B cell (primary cell): ENCODE measurements around the gene MMP15. TPM values are rescaled to one million over a fixed set of nuclear protein-coding genes. Genes with fewer than 3 reads are reported as not detected.

ENCODE experiments used
- ATAC-seq: fragments of 200-7000 bp; cut with Tn5 transposase; one replicate; pipeline ENCODE4 v1.10.0; 2021; ENCODE audit warnings: low read depth, mild to moderate bottlenecking, moderate number of reproducible peaks, moderate library complexity
- CTCF ChIA-PET: fragments of 350-600 bp; sonication (Branson Sonifier 250); formaldehyde crosslinking; loops from one replicate; lab custom pipeline; 2021; ENCODE audit warnings: antibody characterized with exemption, inconsistent platforms; lab: Charles Lee
- POLR2A ChIA-PET: fragments of 350-600 bp; sonication (Branson Sonifier 250); formaldehyde crosslinking; loops from one replicate; lab custom pipeline; 2021; ENCODE audit warnings: antibody characterized with exemption; lab: Charles Lee
- DNase-seq: peaks from one replicate; pipeline ENCODE4 v3.0.0; 2013
- H2AFZ ChIP-seq: 2 replicates; pipeline ENCODE4 v1.6.1; 2012; ENCODE audit warnings: mild to moderate bottlenecking, low read depth, low read length; ENCODE audit not compliant: insufficient read depth, poor library complexity, severe bottlenecking
- H3K27ac ChIP-seq, 2 donors: 1 replicate in 1 of 2; 2 replicates in 1 of 2; pipeline ENCODE4 v1.5.1; 2012 to 2013; ENCODE audit warnings: low read length in 2 of 2, mild to moderate bottlenecking in 2 of 2, moderate library complexity in 1 of 2
- H3K27me3 ChIP-seq, 4 experiments: fragments of 200-600 bp in 1 of 4; sonication (generic) in 1 of 4; replicated peaks in 1 of 4; 1 replicate in 2 of 4; 2 replicates in 2 of 4; pipeline versions ENCODE4 v1.6.1 to v1.7.0; 2013 to 2016; ENCODE audit warnings: low read length in 3 of 4, mild to moderate bottlenecking in 2 of 4, mixed read lengths in 1 of 4, moderate library complexity in 1 of 4; ENCODE audit not compliant: insufficient read depth in 4 of 4, control insufficient read depth in 3 of 4; ENCODE audit errors: control extremely low read depth in 1 of 4
- H3K36me3 ChIP-seq, 2 experiments: replicated peaks in 1 of 2; 1 replicate in 1 of 2; 2 replicates in 1 of 2; pipeline versions ENCODE4 v1.6.1 to v1.7.1; 2013; ENCODE audit warnings: low read length in 1 of 2; ENCODE audit not compliant: insufficient read depth in 2 of 2, control insufficient read depth in 1 of 2; ENCODE audit errors: control extremely low read depth in 1 of 2, extremely low read depth in 1 of 2
- H3K4me1 ChIP-seq, 2 donors: fragments of 200-600 bp in 1 of 2; sonication (generic) in 1 of 2; 1 replicate in 1 of 2; 2 replicates in 1 of 2; pipeline versions ENCODE4 v1.5.1 to v1.6.1; 2013 to 2017; ENCODE audit warnings: low read length in 2 of 2; ENCODE audit not compliant: control insufficient read depth in 2 of 2, insufficient read depth in 2 of 2
- H3K4me2 ChIP-seq: replicated peaks from 2 replicates; pipeline ENCODE3; 2012; ENCODE audit warnings: mild to moderate bottlenecking, low read depth, low read length; ENCODE audit not compliant: poor library complexity, severe bottlenecking
- H3K4me3 ChIP-seq, 5 experiments: fragments of 200-600 bp in 1 of 5; sonication (generic) in 1 of 5; 1 replicate in 3 of 5; 2 replicates in 2 of 5; pipeline versions ENCODE4 v1.5.1 to v1.7.0; 2011 to 2016; ENCODE audit warnings: low read length in 4 of 5, mild to moderate bottlenecking in 4 of 5, low read depth in 2 of 5, control low read depth in 1 of 5, moderate library complexity in 1 of 5; ENCODE audit not compliant: insufficient read depth in 1 of 5; ENCODE audit errors: control extremely low read depth in 1 of 5, extremely low read depth in 1 of 5
- H3K79me2 ChIP-seq: fragments of 200-600 bp; sonication (generic); one replicate; pipeline ENCODE4 v1.6.0; 2016; ENCODE audit warnings: low read length; ENCODE audit not compliant: control insufficient read depth, insufficient read depth
- H3K9ac ChIP-seq: fragments of 200-600 bp; sonication (generic); 2 replicates; pipeline ENCODE4 v1.6.1; 2017; ENCODE audit warnings: mild to moderate bottlenecking, low read length, moderate library complexity
- H3K9me3 ChIP-seq, 3 donors: one replicate each; pipeline versions ENCODE4 v1.6.1 to v1.7.1; 2013; ENCODE audit warnings: low read length in 2 of 3; ENCODE audit not compliant: control insufficient read depth in 2 of 3, insufficient read depth in 1 of 3; ENCODE audit errors: control extremely low read depth in 1 of 3
- H4K20me1 ChIP-seq: 2 replicates; pipeline ENCODE4 v1.6.0; 2012; ENCODE audit warnings: mild to moderate bottlenecking, low read length; ENCODE audit not compliant: insufficient read depth, control insufficient read depth, poor library complexity, severe bottlenecking
- H3K27ac Mint-ChIP-seq: one replicate; pipeline ENCODE4 v1.8.0; 2021; ENCODE audit warnings: mixed read lengths
- H3K27me3 Mint-ChIP-seq: one replicate; pipeline ENCODE4 v1.8.0; 2021; ENCODE audit warnings: mixed read lengths
- H3K4me1 Mint-ChIP-seq: one replicate; pipeline ENCODE4 v1.8.0; 2021; ENCODE audit warnings: mixed read lengths
- H3K4me3 Mint-ChIP-seq: one replicate; pipeline ENCODE4 v1.8.0; 2021; ENCODE audit warnings: mixed read lengths
- H3K9me3 Mint-ChIP-seq: one replicate; pipeline ENCODE4 v1.8.0; 2022; ENCODE audit warnings: mixed read lengths; ENCODE audit not compliant: insufficient read depth
- EZH2 ChIP-seq: IDR thresholded peaks from 2 replicates; pipeline ENCODE4 v1.6.1; 2012; ENCODE audit warnings: borderline replicate concordance, low read depth, mild to moderate bottlenecking, moderate library complexity, low read length; ENCODE audit not compliant: insufficient read depth, poor library complexity, severe bottlenecking
- WGBS: methylation state at CpG from one replicate; pipeline ENCODE4 v1.1.5; 2013; ENCODE audit warnings: missing lambda C conversion rate; ENCODE audit not compliant: insufficient coverage; 5-methylcytosine and 5-hydroxymethylcytosine counted together
- intact Hi-C: fragments of 100-400 bp; cut with micrococcal nuclease; formaldehyde crosslinking; loops from one replicate; pipeline ENCODE4 v1.10.0; 2022
- polyA plus RNA-seq: library from polyadenylated mRNA; depleted of rRNA; stranded (reverse); fragments of >200 nt; gene quantifications from 2 replicates; pipeline ENCODE4 v1.2.3, GENCODE V29; 2012
- total RNA-seq, 2 donors: library from RNA; stranded (reverse); fragments of 120-200 nt in 1 of 2; gene quantifications; 1 replicate in 1 of 2; 2 replicates in 1 of 2; pipeline versions ENCODE4 v1.2.3 to v1.2.4, GENCODE V29; 2013 to 2022
- TF ChIP-seq, protein P1 (sequence below): fragments of 200-600 bp; IDR thresholded peaks from one replicate; pipeline ENCODE4 v1.8.0; 2022; ENCODE audit warnings: antibody characterized with exemption, mild to moderate bottlenecking

Gene MMP15
- total and polyA plus RNA-seq, 2 donors (not counting 1 experiment from before 2014, with no cell fraction given) = not detected

DNA sequence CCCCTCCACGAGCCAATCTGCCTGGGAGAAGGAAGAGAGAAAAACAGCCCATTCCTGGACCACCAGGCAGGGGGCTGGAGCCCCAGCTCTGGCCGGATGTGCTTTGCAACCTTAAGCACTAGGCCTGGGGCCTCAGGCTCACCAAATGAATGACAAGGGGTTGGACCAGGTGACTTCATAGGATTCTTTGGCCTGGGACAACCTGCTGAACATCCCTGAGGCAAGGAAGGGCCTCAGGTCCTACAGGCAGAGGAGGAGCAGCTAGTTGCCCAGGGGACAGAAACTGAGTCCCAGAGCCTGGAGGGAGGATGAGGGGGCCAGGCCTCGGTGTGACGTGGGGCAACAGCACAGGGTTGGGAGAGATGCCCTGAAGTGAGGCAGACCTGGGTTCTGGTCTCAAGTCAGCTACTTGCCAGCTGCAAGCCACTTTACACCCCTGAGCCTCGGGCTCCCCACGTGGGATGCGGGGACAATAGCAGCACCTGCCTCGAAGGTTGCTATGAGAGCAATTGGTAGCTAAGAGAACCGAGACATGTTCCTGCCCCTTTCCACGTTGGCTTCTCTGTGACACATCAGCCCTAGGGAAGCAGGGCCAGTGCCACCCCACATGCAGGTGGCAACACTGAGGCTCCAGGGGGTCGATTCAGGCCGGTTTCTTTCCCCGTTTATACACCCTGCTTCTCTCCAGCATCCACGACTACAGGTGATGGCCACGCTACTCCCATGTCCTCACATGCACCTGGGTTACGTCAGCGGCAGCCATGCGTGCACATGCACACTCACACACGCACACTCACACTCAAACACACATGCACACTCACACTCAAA is 61.0 kb downstream of the MMP15 start:
- no peak for DNase-seq
- Mint-ChIP-seq H3K27ac (no peak overlapping the region), H3K4me1 (no peaks in the 10 kb centered on the region), H3K9me3 (no peaks in the 10 kb centered on the region), H3K27me3 (no peaks in the 10 kb centered on the region), H3K4me3 (no peak overlapping the region)
- Histone ChIP-seq H3K27me3 (no peaks in the 10 kb centered on the region), H3K9me3 (peaks cover 0 to 6% (median 0%) of the 10 kb centered on the region in 3 donors), H3K9ac (no peak overlapping the region), H3K27ac (no peak overlapping the region), H3K4me1 (no peaks in the 10 kb centered on the region), H3K4me3 (no peak overlapping the region), H4K20me1 (no peaks in the 10 kb centered on the region), H3K4me2 (no peak overlapping the region), H3K36me3 (no peaks in the 10 kb centered on the region), H2AFZ (no peak overlapping the region), H3K79me2 (no peaks in the 10 kb centered on the region)
- intact Hi-C loops = no loop called here
- CTCF ChIA-PET = no interaction called here
- 89% methylated on average over 17 of the region's 19 CpGs for WGBS
- no peak for ATAC-seq
- TF ChIP-seq, protein P1, sequence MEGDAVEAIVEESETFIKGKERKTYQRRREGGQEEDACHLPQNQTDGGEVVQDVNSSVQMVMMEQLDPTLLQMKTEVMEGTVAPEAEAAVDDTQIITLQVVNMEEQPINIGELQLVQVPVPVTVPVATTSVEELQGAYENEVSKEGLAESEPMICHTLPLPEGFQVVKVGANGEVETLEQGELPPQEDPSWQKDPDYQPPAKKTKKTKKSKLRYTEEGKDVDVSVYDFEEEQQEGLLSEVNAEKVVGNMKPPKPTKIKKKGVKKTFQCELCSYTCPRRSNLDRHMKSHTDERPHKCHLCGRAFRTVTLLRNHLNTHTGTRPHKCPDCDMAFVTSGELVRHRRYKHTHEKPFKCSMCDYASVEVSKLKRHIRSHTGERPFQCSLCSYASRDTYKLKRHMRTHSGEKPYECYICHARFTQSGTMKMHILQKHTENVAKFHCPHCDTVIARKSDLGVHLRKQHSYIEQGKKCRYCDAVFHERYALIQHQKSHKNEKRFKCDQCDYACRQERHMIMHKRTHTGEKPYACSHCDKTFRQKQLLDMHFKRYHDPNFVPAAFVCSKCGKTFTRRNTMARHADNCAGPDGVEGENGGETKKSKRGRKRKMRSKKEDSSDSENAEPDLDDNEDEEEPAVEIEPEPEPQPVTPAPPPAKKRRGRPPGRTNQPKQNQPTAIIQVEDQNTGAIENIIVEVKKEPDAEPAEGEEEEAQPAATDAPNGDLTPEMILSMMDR = no peak
- no peak for TF ChIP-seq EZH2
- POLR2A ChIA-PET = no interaction called here

DNA sequence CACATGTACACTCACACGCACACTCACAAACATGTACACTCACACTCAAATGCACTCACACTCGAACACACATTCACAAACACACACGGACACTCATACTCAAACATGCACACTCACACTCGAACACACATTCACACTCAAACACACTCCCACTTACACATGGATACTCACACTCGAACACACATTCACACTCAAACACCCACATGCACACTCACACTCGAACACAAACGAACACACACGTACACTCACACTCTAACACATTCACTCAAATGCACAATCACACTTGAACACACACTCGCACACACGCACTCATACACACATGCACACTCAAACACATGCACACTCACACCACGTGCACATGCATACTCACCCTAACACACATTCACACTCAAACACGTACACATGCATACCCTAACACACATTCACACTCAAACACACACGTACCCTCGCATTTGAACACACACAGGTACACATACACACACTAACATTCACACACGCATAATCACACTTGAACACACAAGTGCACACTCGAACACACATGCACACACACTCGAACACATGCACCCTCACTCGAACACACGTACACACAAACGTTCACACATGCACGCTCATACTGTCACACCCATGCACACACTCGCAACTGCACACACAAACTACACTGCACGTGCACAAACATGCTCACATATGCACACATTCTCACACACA is 61.8 kb downstream of the MMP15 start:
- no peaks in the 10 kb centered on the region for H3K9me3 Mint-ChIP-seq
- CTCF ChIA-PET = no interaction called here
- peaks cover 0 to 6% (median 0%) of the 10 kb centered on the region in 3 donors for H3K9me3 ChIP-seq
- H3K4me1 Mint-ChIP-seq = no peaks in the 10 kb centered on the region
- H3K4me3 ChIP-seq = no peak overlapping the region
- POLR2A ChIA-PET = no interaction called here
- TF ChIP-seq, protein P1 = no peak
- TF ChIP-seq EZH2 = no peak
- H3K36me3 ChIP-seq = no peaks in the 10 kb centered on the region
- no peak overlapping the region for H2AFZ ChIP-seq
- no peak overlapping the region for H3K4me3 Mint-ChIP-seq
- DNase-seq = no peak
- no peaks in the 10 kb centered on the region for H3K79me2 ChIP-seq
- intact Hi-C loops = no loop called here
- H3K27me3 Mint-ChIP-seq = no peaks in the 10 kb centered on the region
- H4K20me1 ChIP-seq = no peaks in the 10 kb centered on the region
- ATAC-seq = no peak
- H3K27ac Mint-ChIP-seq = no peak overlapping the region
- no peak overlapping the region for H3K9ac ChIP-seq
- H3K27me3 ChIP-seq = no peaks in the 10 kb centered on the region
- 99% methylated on average over 23 of the region's 23 CpGs for WGBS
- H3K4me2 ChIP-seq = no peak overlapping the region
- H3K27ac ChIP-seq = no peak overlapping the region
- no peaks in the 10 kb centered on the region for H3K4me1 ChIP-seq
